ENCODE measurements around the gene TCF19. TPM values are rescaled to one million over a fixed set of nuclear protein-coding genes. Genes with fewer than 3 reads are reported as not detected.

TCF19 gene
- total RNA-seq, 4 donors from 2014 or later: 14.8 to 24.3 (median 23.8) TPM

GRCh38 chr6:31205638-31206037, 47.2 kb downstream of the TCF19 start:
- TF ChIP-seq POLR2A (IDR thresholded peaks at IDR 0.05) (no peak), EP300 (IDR thresholded peaks at IDR 0.05) (no peak), CTCF (IDR thresholded peaks at IDR 0.05) (no peak)
- 79% methylated on average over 2 of the region's 2 CpGs for WGBS
- no peak for DNase-seq (ENCODE audit: low spot score in 2 of 2)
- Histone ChIP-seq H3K9me3 (no peaks in the 10 kb centered on the region), H3K27ac (no peak overlapping the region), H3K4me1 (peaks cover 13% of the 10 kb centered on the region), H3K4me3 (no peak overlapping the region), H3K27me3 (no peaks in the 10 kb centered on the region), H3K36me3 (no peaks in the 10 kb centered on the region)

GRCh38 chr6:31208506-31208905, 50.1 kb downstream of the TCF19 start:
- TF ChIP-seq POLR2AphosphoS5 (IDR thresholded peaks at IDR 0.05) (no peak), EP300 (IDR thresholded peaks at IDR 0.05) (no peak), POLR2A (IDR thresholded peaks at IDR 0.05) (no peak), CTCF (IDR thresholded peaks at IDR 0.05) (no peak)
- WGBS: 67% methylated on average over 2 of the region's 2 CpGs
- Histone ChIP-seq H3K27ac (no peak overlapping the region), H3K4me1 (peaks cover 5% of the 10 kb centered on the region), H3K9me3 (no peaks in the 10 kb centered on the region), H3K27me3 (no peaks in the 10 kb centered on the region), H3K36me3 (no peaks in the 10 kb centered on the region), H3K4me3 (no peak overlapping the region)
- no peak for DNase-seq (ENCODE audit: low spot score in 2 of 2)

GRCh38 chr6:31209137-31209536, 50.7 kb downstream of the TCF19 start:
- no peaks in the 10 kb centered on the region for H3K9me3 ChIP-seq
- 45% methylated on average over 2 of the region's 2 CpGs for WGBS
- TF ChIP-seq CTCF (IDR thresholded peaks at IDR 0.05) (no peak), POLR2AphosphoS5 (IDR thresholded peaks at IDR 0.05) (no peak)
- H3K27ac ChIP-seq: no peak overlapping the region
- H3K4me3 ChIP-seq: no peak overlapping the region
- H3K27me3 ChIP-seq: no peaks in the 10 kb centered on the region
- no peaks in the 10 kb centered on the region for H3K36me3 ChIP-seq
- no peaks in the 10 kb centered on the region for H3K4me1 ChIP-seq
- no peak for DNase-seq (ENCODE audit: low spot score in 2 of 2)

GRCh38 chr6:31210123-31210522, 51.7 kb downstream of the TCF19 start:
- no peak for DNase-seq (ENCODE audit: low spot score in 2 of 2)
- 43% methylated on average over 6 of the region's 6 CpGs for WGBS
- no peak overlapping the region for H3K4me3 ChIP-seq
- no peaks in the 10 kb centered on the region for H3K36me3 ChIP-seq
- H3K9me3 ChIP-seq: no peaks in the 10 kb centered on the region
- H3K4me1 ChIP-seq: no peaks in the 10 kb centered on the region
- no peaks in the 10 kb centered on the region for H3K27me3 ChIP-seq
- TF ChIP-seq POLR2A (IDR thresholded peaks at IDR 0.05) (no peak), POLR2AphosphoS5 (IDR thresholded peaks at IDR 0.05) (no peak), EP300 (IDR thresholded peaks at IDR 0.05) (no peak), CTCF (IDR thresholded peaks at IDR 0.05) (no peak)
- H3K27ac ChIP-seq: no peak overlapping the region

- DNase-seq (ENCODE audit: low spot score in 2 of 2): no peak
- Histone ChIP-seq H3K27me3 (no peaks in the 10 kb centered on the region), H3K36me3 (no peaks in the 10 kb centered on the region), H3K4me1 (no peaks in the 10 kb centered on the region), H3K9me3 (no peaks in the 10 kb centered on the region), H3K4me3 (no peak overlapping the region), H3K27ac (no peak overlapping the region)
- 67% methylated on average over 5 of the region's 5 CpGs for WGBS
- TF ChIP-seq POLR2A (IDR thresholded peaks at IDR 0.05): no peak
- no peak for TF ChIP-seq POLR2AphosphoS5 (IDR thresholded peaks at IDR 0.05)
These were observed 52.5 kb downstream of the TCF19 start for GRCh38 chr6:31210741-31211532.

Other genes with a start within 250 kb of the TCF19 start
- gene VARS2, start 244.4 kb upstream of the TCF19 start, total RNA-seq: 10 to 100 TPM; 12.6 to 22.0 (median 19.2) TPM
- not detected for gene SFTA2, start 226.4 kb upstream of the TCF19 start, total RNA-seq
- gene MUCL3, start 217.6 kb upstream of the TCF19 start, total RNA-seq: not detected
- under 1 TPM in 1 of 4 donors, not detected in 3; 0.38 TPM for gene MUC21, start 174.9 kb upstream of the TCF19 start, total RNA-seq
- gene MUC22, start 148.1 kb upstream of the TCF19 start, total RNA-seq: under 1 TPM in 1 of 4 donors, not detected in 3; 0.18 TPM
- gene C6orf15, start 46.0 kb upstream of the TCF19 start, total RNA-seq: 10 to 100 TPM in 2 of 4 donors, 1 to 10 TPM in 2; 5.5 to 20.7 (median 8.8) TPM
- 10 to 100 TPM in 1 of 4 donors, 1 to 10 TPM in 3; 4.1 to 15.8 (median 5.5) TPM for gene PSORS1C1, start 43.8 kb upstream of the TCF19 start, total RNA-seq
- gene CDSN, start 38.1 kb upstream of the TCF19 start, total RNA-seq: 100 to 1,000 TPM in 3 of 4 donors, 10 to 100 TPM in 1; 16.3 to 598 (median 403) TPM
- gene PSORS1C2, start 19.5 kb upstream of the TCF19 start, total RNA-seq: 10 to 100 TPM in 3 of 4 donors, 1 to 10 TPM in 1; 5.9 to 63.0 (median 27.8) TPM
- gene CCHCR1, start 787 bp upstream of the TCF19 start, total RNA-seq: 10 to 100 TPM; 10.7 to 33.4 (median 16.5) TPM
- 10 to 100 TPM in 1 of 4 donors, 1 to 10 TPM in 2, under 1 TPM in 1; 0.85 to 13.0 (median 7.7) TPM for gene POU5F1, start 12.1 kb downstream of the TCF19 start, total RNA-seq
- 100 to 1,000 TPM; 106 to 510 (median 336) TPM for gene HLA-C, start 113.5 kb downstream of the TCF19 start, total RNA-seq
- gene HLA-B, start 198.6 kb downstream of the TCF19 start, total RNA-seq: 1,000 to 10,000 TPM in 3 of 4 donors, 100 to 1,000 TPM in 1; 995 to 1,612 (median 1,279) TPM
- gene MICA, start 245.0 kb downstream of the TCF19 start, total RNA-seq: 10 to 100 TPM in 3 of 4 donors, 1 to 10 TPM in 1; 7.1 to 16.4 (median 15.2) TPM